ENCODE measurements around the gene CELF4.

The CELF4 gene

GRCh38 chr18:37527395-37527794 is 38.2 kb downstream of the CELF4 start:
- no peak overlapping the region for H3K4me3 ChIP-seq (ENCODE audit: low read depth, low read length)

GRCh38 chr18:37525262-37525585 is 40.4 kb downstream of the CELF4 start:
- H3K4me3 ChIP-seq (ENCODE audit: low read depth, low read length), result no peak overlapping the region

GRCh38 chr18:37524498-37525261 is 40.9 kb downstream of the CELF4 start:
- H3K4me3 ChIP-seq (ENCODE audit: low read depth, low read length), result peak overlapping the region; percentile 6

- H3K4me3 ChIP-seq (ENCODE audit: low read depth, low read length), result no peak overlapping the region
These were observed 41.5 kb downstream of the CELF4 start for GRCh38 chr18:37524139-37524497.

- no peak overlapping the region for H3K4me3 ChIP-seq (ENCODE audit: low read depth, low read length)
These were observed 43.8 kb downstream of the CELF4 start for GRCh38 chr18:37521510-37522465.

GRCh38 chr18:37520508-37520907 is 45.1 kb downstream of the CELF4 start:
- no peak overlapping the region for H3K4me3 ChIP-seq (ENCODE audit: low read depth, low read length)

- H3K4me3 ChIP-seq (ENCODE audit: low read depth, low read length), result no peak overlapping the region
These were observed 46.0 kb downstream of the CELF4 start for GRCh38 chr18:37519510-37520135.

- H3K4me3 ChIP-seq (ENCODE audit: low read depth, low read length), result no peak overlapping the region
These were observed 49.2 kb downstream of the CELF4 start for GRCh38 chr18:37516361-37516853.

- H3K4me3 ChIP-seq (ENCODE audit: low read depth, low read length), result no peak overlapping the region
These were observed 50.6 kb downstream of the CELF4 start for GRCh38 chr18:37514953-37515352.

- no peak overlapping the region for H3K4me3 ChIP-seq (ENCODE audit: low read depth, low read length)
These were observed 53.2 kb downstream of the CELF4 start for GRCh38 chr18:37512400-37512799.

- H3K4me3 ChIP-seq (ENCODE audit: low read depth, low read length), result no peak overlapping the region
These were observed 53.8 kb downstream of the CELF4 start for GRCh38 chr18:37511721-37512298.

GRCh38 chr18:37509600-37509999 is 56.0 kb downstream of the CELF4 start:
- no peak overlapping the region for H3K4me3 ChIP-seq (ENCODE audit: low read depth, low read length)

- no peak overlapping the region for H3K4me3 ChIP-seq (ENCODE audit: low read depth, low read length)
These were observed 57.4 kb downstream of the CELF4 start for GRCh38 chr18:37508207-37508606.

GRCh38 chr18:37507239-37507638 is 58.4 kb downstream of the CELF4 start:
- H3K4me3 ChIP-seq (ENCODE audit: low read depth, low read length), result no peak overlapping the region

GRCh38 chr18:37506001-37506400 is 59.6 kb downstream of the CELF4 start:
- no peak overlapping the region for H3K4me3 ChIP-seq (ENCODE audit: low read depth, low read length)

- H3K4me3 ChIP-seq (ENCODE audit: low read depth, low read length), result no peak overlapping the region
These were observed 60.3 kb downstream of the CELF4 start for GRCh38 chr18:37505321-37505720.

GRCh38 chr18:37502601-37503000 is 63.0 kb downstream of the CELF4 start:
- no peak overlapping the region for H3K4me3 ChIP-seq (ENCODE audit: low read depth, low read length)

GRCh38 chr18:37502036-37502435 is 63.6 kb downstream of the CELF4 start:
- H3K4me3 ChIP-seq (ENCODE audit: low read depth, low read length), result no peak overlapping the region

GRCh38 chr18:37501136-37501535 is 64.5 kb downstream of the CELF4 start:
- H3K4me3 ChIP-seq (ENCODE audit: low read depth, low read length), result no peak overlapping the region

GRCh38 chr18:37499913-37500312 is 65.7 kb downstream of the CELF4 start:
- H3K4me3 ChIP-seq (ENCODE audit: low read depth, low read length), result no peak overlapping the region

GRCh38 chr18:37499044-37499443 is 66.6 kb downstream of the CELF4 start:
- no peak overlapping the region for H3K4me3 ChIP-seq (ENCODE audit: low read depth, low read length)

Data from iPS-11a (cell line).